Nephron (organoid): ENCODE measurements around the gene PAQR9.

Experiments
- H3K27ac Mint-ChIP-seq, 3 experiments: 2 replicates each; pipeline ENCODE4 v1.8.0; 2020; ENCODE audit warnings: mixed read lengths in 3 of 3, mild to moderate bottlenecking in 2 of 3, moderate library complexity in 1 of 3
- H3K27me3 Mint-ChIP-seq: 2 replicates; pipeline ENCODE4 v1.8.0; 2021; ENCODE audit warnings: low read depth, mild to moderate bottlenecking, moderate library complexity, mixed read lengths
- H3K36me3 Mint-ChIP-seq: 2 replicates; pipeline ENCODE4 v1.8.0; 2020; ENCODE audit warnings: low read depth, mixed read lengths
- H3K4me1 Mint-ChIP-seq: 2 replicates; pipeline ENCODE4 v1.8.0; 2020; ENCODE audit warnings: mixed read lengths
- H3K4me3 Mint-ChIP-seq, 3 experiments: 2 replicates each; pipeline ENCODE4 v1.8.0; 2020; ENCODE audit warnings: mild to moderate bottlenecking in 3 of 3, mixed read lengths in 3 of 3, moderate library complexity in 2 of 3
- H3K9me3 Mint-ChIP-seq: 2 replicates; pipeline ENCODE4 v1.8.0; 2020; ENCODE audit warnings: mixed read lengths
- TF ChIP-seq, protein P1 (sequence below), 3 experiments: fragments of 200-600 bp; sonication (generic); IDR thresholded peaks; one replicate each; pipeline ENCODE4 v1.5.0; 2021; ENCODE audit warnings: antibody characterized with exemption in 3 of 3; ENCODE audit not compliant: unreplicated experiment in 3 of 3

The PAQR9 gene

DNA sequence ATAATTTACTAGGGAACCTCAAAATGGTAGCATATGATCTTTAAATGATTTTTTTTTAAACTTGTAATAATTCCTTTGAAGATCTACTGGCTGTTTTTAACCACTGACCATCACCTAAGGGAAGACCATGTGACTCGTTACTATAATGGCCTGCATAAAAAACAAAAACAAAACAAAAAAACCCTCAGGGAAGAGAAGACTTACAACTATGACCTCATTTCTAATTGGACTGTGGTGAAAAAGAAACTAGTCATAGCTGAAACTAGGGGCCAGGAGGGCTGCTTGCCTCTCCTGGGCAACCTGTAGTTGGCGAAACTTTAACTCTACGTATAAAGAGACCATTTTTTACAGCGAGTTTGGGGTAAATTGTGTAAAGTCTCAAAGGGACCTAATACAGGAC lies 23.0 kb downstream of the PAQR9 start:
- Mint-ChIP-seq H3K36me3 (no peaks in the 10 kb centered on the region), H3K9me3 (no peaks in the 10 kb centered on the region), H3K4me3 (no peak overlapping the region), H3K27ac (no peak overlapping the region), H3K4me1 (no peaks in the 10 kb centered on the region), H3K27me3 (peaks cover 5% of the 10 kb centered on the region)
- TF ChIP-seq, protein P1, sequence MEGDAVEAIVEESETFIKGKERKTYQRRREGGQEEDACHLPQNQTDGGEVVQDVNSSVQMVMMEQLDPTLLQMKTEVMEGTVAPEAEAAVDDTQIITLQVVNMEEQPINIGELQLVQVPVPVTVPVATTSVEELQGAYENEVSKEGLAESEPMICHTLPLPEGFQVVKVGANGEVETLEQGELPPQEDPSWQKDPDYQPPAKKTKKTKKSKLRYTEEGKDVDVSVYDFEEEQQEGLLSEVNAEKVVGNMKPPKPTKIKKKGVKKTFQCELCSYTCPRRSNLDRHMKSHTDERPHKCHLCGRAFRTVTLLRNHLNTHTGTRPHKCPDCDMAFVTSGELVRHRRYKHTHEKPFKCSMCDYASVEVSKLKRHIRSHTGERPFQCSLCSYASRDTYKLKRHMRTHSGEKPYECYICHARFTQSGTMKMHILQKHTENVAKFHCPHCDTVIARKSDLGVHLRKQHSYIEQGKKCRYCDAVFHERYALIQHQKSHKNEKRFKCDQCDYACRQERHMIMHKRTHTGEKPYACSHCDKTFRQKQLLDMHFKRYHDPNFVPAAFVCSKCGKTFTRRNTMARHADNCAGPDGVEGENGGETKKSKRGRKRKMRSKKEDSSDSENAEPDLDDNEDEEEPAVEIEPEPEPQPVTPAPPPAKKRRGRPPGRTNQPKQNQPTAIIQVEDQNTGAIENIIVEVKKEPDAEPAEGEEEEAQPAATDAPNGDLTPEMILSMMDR (IDR thresholded peaks at IDR 0.05; ENCODE audit: unreplicated experiment in 3 of 3), result no peak

DNA sequence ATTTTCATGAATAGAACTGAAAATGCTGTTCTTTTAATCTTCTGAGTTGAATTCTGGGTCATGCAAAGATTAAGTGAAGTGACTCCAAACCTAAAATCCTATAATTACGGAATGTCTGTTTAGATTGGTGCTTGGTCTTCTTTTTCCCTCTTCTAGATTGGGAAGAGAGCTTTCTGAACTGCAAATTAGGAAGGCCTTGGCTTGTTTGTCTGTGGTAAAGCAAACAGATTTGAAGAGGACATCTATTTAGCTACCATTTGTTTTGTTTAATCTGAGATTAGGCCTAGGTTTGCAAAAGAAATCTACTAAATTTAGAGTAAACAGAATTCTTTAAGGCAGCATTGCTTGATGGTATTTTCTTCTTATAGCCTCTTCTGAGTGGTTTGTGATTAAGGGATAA lies 23.5 kb downstream of the PAQR9 start:
- Mint-ChIP-seq H3K27ac (no peak overlapping the region), H3K9me3 (no peaks in the 10 kb centered on the region), H3K4me3 (no peak overlapping the region), H3K27me3 (peaks cover 5% of the 10 kb centered on the region), H3K36me3 (no peaks in the 10 kb centered on the region), H3K4me1 (no peaks in the 10 kb centered on the region)
- TF ChIP-seq, protein P1 (IDR thresholded peaks at IDR 0.05; ENCODE audit: unreplicated experiment in 3 of 3), result no peak

DNA sequence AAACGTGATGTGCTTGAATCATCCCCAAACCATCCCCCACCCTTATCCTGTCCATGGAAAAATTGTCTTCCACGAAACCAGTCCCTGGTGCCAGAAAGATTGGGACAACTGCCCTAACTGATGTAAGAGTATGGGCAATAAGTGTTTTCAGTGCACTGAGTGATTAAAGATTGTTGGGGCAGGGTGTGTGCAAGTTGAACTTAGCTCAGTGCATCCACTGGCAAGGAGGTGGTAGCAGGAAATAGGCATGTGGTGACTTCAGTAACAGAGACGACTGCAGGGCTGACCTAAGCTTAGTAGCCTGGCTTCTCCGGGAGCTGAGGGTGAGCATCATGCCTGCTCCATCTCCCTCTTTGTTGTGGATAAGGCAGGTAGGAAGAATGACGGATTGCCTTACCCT lies 27.5 kb downstream of the PAQR9 start:
- Mint-ChIP-seq H3K9me3 (no peaks in the 10 kb centered on the region), H3K27ac (no peak overlapping the region), H3K36me3 (no peaks in the 10 kb centered on the region), H3K4me1 (no peaks in the 10 kb centered on the region), H3K27me3 (no peaks in the 10 kb centered on the region), H3K4me3 (no peak overlapping the region)
- TF ChIP-seq, protein P1 (IDR thresholded peaks at IDR 0.05; ENCODE audit: unreplicated experiment in 3 of 3), result no peak

DNA sequence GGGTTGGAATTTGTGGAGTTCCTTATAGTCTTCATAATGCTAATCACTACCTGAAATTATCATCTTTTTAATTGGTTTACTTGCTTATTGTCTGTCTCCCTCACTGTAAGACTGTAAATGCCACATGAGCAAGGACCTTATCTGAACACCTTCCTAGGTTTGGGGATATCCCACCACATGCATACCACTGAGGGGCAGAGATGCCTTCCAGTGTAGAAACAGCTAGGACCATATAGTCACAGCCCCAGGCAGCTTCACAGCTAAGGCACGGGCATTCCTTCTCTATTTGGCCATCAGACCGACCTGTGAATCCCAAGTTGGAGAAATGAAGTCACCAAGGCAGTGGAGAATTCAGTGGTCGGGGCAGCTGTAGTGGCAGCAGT lies 28.6 kb downstream of the PAQR9 start:
- H3K9me3 Mint-ChIP-seq, result no peaks in the 10 kb centered on the region
- H3K4me3 Mint-ChIP-seq, result no peak overlapping the region
- no peaks in the 10 kb centered on the region for H3K4me1 Mint-ChIP-seq
- no peaks in the 10 kb centered on the region for H3K27me3 Mint-ChIP-seq
- no peak overlapping the region for H3K27ac Mint-ChIP-seq
- H3K36me3 Mint-ChIP-seq, result no peaks in the 10 kb centered on the region
- TF ChIP-seq, protein P1 (IDR thresholded peaks at IDR 0.05; ENCODE audit: unreplicated experiment in 3 of 3), result no peak

DNA sequence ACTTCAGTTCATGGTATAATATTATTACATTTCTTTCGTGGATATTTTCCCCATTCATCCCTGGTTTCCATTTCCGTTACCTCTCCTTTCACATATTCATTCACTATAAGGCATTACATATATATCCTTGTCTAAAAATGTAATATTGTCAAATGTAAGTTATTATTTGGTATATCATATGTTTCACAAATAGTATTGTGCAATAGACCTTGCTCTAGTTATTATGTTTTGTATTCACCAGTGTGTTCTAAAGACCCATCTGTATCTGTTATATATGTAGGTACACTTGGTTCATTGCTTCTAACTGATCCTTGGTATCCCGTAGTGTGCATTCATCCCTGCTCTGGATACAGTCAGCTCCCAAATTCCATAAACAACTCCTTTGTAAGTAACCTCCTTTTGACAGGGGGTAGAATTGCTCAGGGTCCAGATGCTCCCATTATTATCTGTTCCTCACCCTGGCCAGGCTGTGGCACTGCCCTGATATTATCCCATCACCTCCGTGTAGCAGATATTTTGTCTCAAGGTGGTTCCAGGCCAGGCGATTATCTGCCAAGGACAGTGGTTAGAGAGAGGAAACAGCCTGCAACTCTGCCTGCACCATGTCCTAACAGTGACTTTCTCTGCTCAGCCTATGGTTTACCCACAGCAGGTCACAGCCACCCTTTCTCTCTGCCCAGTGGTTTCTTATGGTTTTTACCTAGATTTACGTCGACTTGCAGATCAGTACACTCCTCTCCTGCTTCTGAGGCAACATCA lies 29.2 kb downstream of the PAQR9 start:
- Mint-ChIP-seq H3K36me3 (no peaks in the 10 kb centered on the region), H3K9me3 (no peaks in the 10 kb centered on the region), H3K27ac (no peak overlapping the region), H3K4me1 (no peaks in the 10 kb centered on the region), H3K27me3 (no peaks in the 10 kb centered on the region), H3K4me3 (no peak overlapping the region)
- TF ChIP-seq, protein P1 (IDR thresholded peaks at IDR 0.05; ENCODE audit: unreplicated experiment in 3 of 3), result no peak

DNA sequence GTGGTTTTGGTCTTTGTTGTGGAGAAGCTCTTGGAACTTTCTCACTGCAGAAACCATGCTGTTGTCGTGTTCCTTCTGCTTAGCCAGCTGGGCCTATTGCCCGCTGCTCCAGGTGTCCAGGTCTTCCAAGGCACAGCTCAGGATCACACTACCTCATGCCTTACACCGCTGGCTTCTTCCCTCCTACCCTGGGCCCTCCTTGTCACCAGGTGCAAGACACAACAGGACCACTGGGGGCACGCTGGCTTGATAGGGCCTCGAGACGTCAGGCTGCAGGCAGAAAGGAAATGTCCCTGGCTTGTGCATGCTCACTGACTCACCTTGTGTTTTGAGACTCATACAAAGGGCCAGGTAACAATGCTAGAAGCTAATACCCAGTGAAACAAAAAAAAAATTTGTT lies 32.3 kb downstream of the PAQR9 start:
- Mint-ChIP-seq H3K27me3 (no peaks in the 10 kb centered on the region), H3K36me3 (no peaks in the 10 kb centered on the region), H3K4me3 (no peak overlapping the region), H3K27ac (no peak overlapping the region), H3K9me3 (no peaks in the 10 kb centered on the region), H3K4me1 (no peaks in the 10 kb centered on the region)
- TF ChIP-seq, protein P1 (IDR thresholded peaks at IDR 0.05; ENCODE audit: unreplicated experiment in 3 of 3), result no peak
